ENCODE measurements around the gene LITAFD. TPM values are rescaled to one million over a fixed set of nuclear protein-coding genes. Genes with fewer than 3 reads are reported as not detected.

Gene LITAFD
- total and polyA plus RNA-seq, 4 donors, result not detected

DNA sequence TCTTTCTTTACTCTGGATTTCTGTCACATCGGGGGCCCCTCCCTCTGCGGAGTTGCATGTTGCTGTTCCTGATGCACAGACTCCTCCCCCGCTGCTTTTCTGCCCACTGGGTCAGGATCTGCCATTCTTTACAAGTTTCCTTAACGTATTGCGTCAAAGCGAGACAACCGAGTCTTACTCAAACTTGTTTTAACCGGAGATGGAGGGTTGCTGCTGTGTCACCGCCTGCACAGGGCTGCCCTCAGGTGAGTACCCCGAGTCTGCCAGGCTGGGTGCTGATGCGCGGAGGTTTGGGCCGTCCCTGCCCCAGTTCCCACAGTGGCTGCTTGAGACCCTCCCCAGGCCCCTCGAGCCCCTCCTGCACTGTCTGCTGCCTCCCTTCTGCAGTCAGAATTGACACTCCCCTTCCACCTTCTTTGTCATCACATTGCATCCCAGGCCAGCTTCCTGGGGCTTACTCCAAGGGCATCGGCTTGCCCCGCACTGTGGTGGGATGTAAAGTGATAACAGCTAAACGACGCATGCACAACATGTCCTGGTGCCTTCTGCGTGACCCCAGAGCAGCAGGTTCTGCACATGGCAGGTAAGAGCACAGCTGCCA lies 32.6 kb upstream of the LITAFD start:
- peak overlapping the region in 1 of 2 donors; percentile 15 for H3K27ac ChIP-seq (ENCODE audit: low read depth in 1 of 2, low read length in 1 of 2)

DNA sequence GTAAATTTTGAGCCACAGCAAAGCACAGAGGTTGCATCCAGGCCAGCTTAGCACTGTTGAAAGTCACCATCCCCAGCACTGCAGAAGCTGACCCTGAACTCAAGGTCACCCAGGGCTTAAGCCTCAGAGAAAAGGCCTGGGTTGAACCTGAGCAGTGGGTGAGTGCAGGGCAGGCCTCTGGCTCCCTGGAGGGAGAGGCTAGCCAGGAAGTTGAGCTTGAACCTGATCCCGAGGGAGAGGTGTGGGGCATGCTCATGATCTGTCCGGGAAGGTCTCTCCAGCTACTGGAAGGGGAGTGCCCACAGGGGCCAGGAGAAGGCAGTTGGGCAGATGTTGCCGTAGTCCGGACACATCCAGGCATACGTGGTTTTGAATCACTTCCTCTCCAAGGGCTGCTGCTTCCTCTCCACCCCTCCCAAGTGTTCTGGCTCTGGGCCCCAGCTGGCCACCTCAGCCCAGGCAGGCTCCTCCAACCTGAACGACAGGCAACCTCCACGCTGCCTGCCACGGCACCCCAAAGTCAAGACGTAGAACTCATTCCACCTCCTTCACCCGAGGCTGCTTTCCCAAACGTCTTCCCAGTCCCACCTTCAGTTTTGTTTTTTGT lies 31.8 kb upstream of the LITAFD start:
- Histone ChIP-seq H3K27me3 (ENCODE audit: control insufficient read depth in 3 of 3, insufficient read depth in 3 of 3, low read length in 2 of 3) (no peaks in the 10 kb centered on the region), H3K9ac (ENCODE audit: insufficient read depth in 1 of 2, low read length in 2 of 2) (no peak overlapping the region), H3K36me3 (ENCODE audit: control insufficient read depth in 4 of 4, insufficient read depth in 4 of 4, low read length in 4 of 4) (peaks cover 5 to 42% (median 24%) of the 10 kb centered on the region in 4 donors), H3K9me3 (ENCODE audit: control insufficient read depth in 4 of 4, insufficient read depth in 3 of 4, low read length in 3 of 4) (no peaks in the 10 kb centered on the region), H3K27ac (ENCODE audit: low read depth in 1 of 2, low read length in 1 of 2) (peak overlapping the region; percentile 17 to 44), H3K4me3 (no peak overlapping the region), H3K4me1 (ENCODE audit: control insufficient read depth in 5 of 5, insufficient read depth in 5 of 5, low read length in 5 of 5) (peaks cover 0 to 13% (median 0%) of the 10 kb centered on the region in 5 donors)
- ATAC-seq (ENCODE audit: insufficient read depth, low FRiP score) (peak; percentile 72), DNase-seq (peak in 1 of 3 donors; percentile 55)
- TF ChIP-seq, protein P1, sequence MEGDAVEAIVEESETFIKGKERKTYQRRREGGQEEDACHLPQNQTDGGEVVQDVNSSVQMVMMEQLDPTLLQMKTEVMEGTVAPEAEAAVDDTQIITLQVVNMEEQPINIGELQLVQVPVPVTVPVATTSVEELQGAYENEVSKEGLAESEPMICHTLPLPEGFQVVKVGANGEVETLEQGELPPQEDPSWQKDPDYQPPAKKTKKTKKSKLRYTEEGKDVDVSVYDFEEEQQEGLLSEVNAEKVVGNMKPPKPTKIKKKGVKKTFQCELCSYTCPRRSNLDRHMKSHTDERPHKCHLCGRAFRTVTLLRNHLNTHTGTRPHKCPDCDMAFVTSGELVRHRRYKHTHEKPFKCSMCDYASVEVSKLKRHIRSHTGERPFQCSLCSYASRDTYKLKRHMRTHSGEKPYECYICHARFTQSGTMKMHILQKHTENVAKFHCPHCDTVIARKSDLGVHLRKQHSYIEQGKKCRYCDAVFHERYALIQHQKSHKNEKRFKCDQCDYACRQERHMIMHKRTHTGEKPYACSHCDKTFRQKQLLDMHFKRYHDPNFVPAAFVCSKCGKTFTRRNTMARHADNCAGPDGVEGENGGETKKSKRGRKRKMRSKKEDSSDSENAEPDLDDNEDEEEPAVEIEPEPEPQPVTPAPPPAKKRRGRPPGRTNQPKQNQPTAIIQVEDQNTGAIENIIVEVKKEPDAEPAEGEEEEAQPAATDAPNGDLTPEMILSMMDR (IDR thresholded peaks at IDR 0.05; ENCODE audit: control extremely low read depth, extremely low read depth), result no peak
- WGBS, 2 donors, result 15 to 39% methylated on average over 11 of the region's 11 CpGs

More for the DNA sequence above, 32.6 kb upstream of the LITAFD start:
- no peaks in the 10 kb centered on the region for H3K27me3 ChIP-seq (ENCODE audit: control insufficient read depth in 3 of 3, insufficient read depth in 3 of 3, low read length in 2 of 3)
- TF ChIP-seq, protein P1 (IDR thresholded peaks at IDR 0.05; ENCODE audit: control extremely low read depth, extremely low read depth), result no peak
- DNase-seq (no peak), ATAC-seq (ENCODE audit: insufficient read depth, low FRiP score) (no peak)
- no peak overlapping the region for H3K4me3 ChIP-seq
- H3K9me3 ChIP-seq (ENCODE audit: control insufficient read depth in 4 of 4, insufficient read depth in 3 of 4, low read length in 3 of 4), result no peaks in the 10 kb centered on the region
- H3K9ac ChIP-seq (ENCODE audit: insufficient read depth in 1 of 2, low read length in 2 of 2), result no peak overlapping the region
- 65 to 81% methylated on average over 19 of the region's 19 CpGs for WGBS, 2 donors
- H3K4me1 ChIP-seq (ENCODE audit: control insufficient read depth in 5 of 5, insufficient read depth in 5 of 5, low read length in 5 of 5), result peaks cover 0 to 11% (median 0%) of the 10 kb centered on the region in 5 donors
- peaks cover 5 to 34% (median 19%) of the 10 kb centered on the region in 4 donors for H3K36me3 ChIP-seq (ENCODE audit: control insufficient read depth in 4 of 4, insufficient read depth in 4 of 4, low read length in 4 of 4)

DNA sequence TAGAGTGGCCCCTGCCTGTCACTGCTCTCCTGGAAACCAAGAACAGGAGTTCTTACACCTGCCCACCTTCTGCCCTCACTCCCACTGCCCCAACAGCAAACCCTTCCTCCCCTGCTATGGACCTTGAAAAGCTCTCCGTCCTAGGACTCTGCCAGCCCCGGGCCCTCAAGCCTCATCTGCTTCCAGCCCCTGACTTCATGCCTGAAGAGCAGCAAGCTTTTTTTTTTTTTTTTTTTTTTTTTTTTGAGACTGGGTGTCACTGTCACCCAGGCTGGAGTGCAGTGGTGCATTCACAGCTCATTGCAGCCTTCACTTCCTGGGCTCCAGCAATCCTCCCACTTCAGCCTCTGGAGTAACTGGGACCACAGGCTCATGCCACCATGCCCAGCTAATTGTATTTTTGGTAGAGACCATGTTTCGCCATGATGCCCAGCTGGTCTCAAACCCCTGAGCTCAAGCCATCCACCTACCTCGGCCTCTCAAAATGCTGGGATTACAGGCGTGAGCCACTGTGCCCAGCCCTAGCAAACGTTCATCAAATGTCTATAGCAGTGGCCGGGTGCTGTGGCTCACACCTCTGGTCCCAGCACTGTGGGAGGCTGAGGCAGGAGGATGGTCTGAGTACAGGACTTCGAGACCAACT lies 30.3 kb upstream of the LITAFD start:
- Histone ChIP-seq H3K4me1 (ENCODE audit: control insufficient read depth in 5 of 5, insufficient read depth in 5 of 5, low read length in 5 of 5) (peaks cover 0 to 11% (median 0%) of the 10 kb centered on the region in 5 donors), H3K27ac (ENCODE audit: low read depth in 1 of 2, low read length in 1 of 2) (peak overlapping the region in 1 of 2 donors; percentile 66), H3K27me3 (ENCODE audit: control insufficient read depth in 3 of 3, insufficient read depth in 3 of 3, low read length in 2 of 3) (no peaks in the 10 kb centered on the region), H3K9me3 (ENCODE audit: control insufficient read depth in 4 of 4, insufficient read depth in 3 of 4, low read length in 3 of 4) (no peaks in the 10 kb centered on the region), H3K4me3 (no peak overlapping the region), H3K9ac (ENCODE audit: insufficient read depth in 1 of 2, low read length in 2 of 2) (no peak overlapping the region), H3K36me3 (ENCODE audit: control insufficient read depth in 4 of 4, insufficient read depth in 4 of 4, low read length in 4 of 4) (peaks cover 5 to 51% (median 34%) of the 10 kb centered on the region in 4 donors)
- ATAC-seq (ENCODE audit: insufficient read depth, low FRiP score), result no peak
- DNase-seq, result no peak
- TF ChIP-seq, protein P1 (IDR thresholded peaks at IDR 0.05; ENCODE audit: control extremely low read depth, extremely low read depth), result no peak
- WGBS, 2 donors, result 93 to 95% methylated on average over 8 of the region's 8 CpGs
